GM12873 (cell line): ENCODE measurements around the gene DCDC2B.
A peak's percentile ranks its signal among the peaks of the same experiment; 100 is the strongest.

Experiments
- TF ChIP-seq, protein P1 (sequence below): IDR thresholded peaks from 2 replicates; pipeline ENCODE4 v1.5.1; 2012; ENCODE audit warnings: low read depth, mild to moderate bottlenecking, moderate library complexity, low read length, control low read depth; ENCODE audit not compliant: insufficient read depth; ENCODE audit errors: missing control alignments

DCDC2B gene

DNA sequence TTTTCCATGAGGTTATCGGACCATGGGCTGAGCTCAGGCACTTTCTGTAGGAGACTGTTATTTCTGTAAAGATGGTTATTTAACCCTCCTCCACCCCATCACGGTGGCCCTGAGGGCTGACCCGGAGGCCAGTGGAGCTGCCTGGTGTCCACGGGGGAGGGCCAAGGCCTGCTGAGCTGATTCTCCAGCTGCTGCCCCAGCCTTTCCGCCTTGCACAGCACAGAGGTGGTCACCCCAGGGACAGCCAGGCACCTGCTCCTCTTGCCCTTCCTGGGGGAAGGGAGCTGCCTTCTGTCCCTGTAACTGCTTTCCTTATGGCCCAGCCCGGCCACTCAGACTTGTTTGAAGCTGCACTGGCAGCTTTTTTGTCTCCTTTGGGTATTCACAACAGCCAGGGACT lies 11.1 kb upstream of the DCDC2B start:
- TF ChIP-seq, protein P1, sequence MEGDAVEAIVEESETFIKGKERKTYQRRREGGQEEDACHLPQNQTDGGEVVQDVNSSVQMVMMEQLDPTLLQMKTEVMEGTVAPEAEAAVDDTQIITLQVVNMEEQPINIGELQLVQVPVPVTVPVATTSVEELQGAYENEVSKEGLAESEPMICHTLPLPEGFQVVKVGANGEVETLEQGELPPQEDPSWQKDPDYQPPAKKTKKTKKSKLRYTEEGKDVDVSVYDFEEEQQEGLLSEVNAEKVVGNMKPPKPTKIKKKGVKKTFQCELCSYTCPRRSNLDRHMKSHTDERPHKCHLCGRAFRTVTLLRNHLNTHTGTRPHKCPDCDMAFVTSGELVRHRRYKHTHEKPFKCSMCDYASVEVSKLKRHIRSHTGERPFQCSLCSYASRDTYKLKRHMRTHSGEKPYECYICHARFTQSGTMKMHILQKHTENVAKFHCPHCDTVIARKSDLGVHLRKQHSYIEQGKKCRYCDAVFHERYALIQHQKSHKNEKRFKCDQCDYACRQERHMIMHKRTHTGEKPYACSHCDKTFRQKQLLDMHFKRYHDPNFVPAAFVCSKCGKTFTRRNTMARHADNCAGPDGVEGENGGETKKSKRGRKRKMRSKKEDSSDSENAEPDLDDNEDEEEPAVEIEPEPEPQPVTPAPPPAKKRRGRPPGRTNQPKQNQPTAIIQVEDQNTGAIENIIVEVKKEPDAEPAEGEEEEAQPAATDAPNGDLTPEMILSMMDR = no peak

DNA sequence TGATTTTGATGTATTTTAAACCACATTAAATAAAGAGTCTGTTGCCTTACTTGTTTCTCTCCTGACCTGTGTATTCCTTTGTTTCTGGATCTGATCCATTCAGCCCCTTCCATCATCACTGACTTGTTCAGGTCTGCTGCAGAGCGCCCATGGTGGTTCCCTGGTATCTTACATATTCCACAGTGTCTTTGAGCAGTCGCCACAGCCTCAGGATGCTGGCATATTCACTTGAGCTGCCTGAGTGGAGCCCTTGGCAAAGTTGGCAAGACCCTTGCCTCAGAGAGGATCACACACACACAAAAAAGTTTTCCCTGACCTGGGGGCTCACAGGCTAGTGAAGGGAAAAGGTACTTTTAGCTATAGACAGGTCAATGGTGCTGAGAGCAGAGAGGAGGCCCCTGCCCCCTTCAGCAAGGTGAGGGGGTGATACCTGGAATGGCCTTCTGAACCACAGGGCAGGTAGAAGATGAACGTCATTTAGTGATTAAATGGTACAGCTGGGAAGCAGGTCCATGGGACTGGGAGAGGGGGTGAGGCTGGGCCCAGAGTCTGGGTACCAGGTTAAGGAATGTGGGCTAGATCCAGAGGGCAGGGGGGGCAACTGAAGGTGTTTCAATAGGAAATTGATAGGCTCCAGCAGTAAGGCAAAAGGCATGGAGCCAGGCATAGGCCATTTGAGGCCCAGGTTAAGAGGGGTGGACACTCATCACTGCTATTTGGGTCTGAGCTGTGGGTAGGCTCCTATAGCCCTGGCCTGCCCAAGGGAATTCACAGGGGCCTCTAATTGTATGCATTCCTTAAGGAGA lies 10.4 kb upstream of the DCDC2B start:
- TF ChIP-seq, protein P1 = no peak

DNA sequence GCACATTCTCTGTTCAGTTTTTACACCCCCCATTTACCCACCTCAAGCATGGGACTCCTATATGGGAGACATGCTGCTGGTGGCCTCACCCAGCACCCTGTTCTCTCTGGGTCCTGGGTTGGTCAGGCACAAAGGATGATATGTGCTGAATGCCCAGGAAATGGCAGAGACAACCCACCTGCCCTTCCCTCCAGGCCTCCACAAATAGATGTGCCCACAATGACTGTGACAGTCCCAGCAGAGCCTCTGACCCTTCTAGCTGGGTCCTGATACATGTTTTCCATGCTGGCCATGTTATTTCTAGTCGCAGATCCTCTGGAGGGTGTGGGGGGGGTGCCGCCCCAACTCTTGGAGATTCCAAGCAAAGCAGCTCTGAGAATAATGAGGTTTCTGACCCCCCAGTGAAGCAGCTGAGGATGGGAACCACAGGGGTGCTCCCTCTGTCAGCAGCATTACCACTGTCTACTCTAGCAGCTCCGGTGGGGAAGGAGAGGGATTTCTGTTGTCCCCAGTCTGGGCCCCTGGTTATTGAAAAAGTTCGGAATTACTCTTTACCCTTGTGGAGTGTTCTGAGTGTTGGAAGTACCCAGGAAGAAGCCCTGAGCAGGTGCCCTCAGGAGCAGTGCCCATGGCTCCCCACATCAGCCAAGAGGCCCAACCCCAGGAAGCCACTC lies 9.7 kb upstream of the DCDC2B start:
- TF ChIP-seq, protein P1 = no peak

DNA sequence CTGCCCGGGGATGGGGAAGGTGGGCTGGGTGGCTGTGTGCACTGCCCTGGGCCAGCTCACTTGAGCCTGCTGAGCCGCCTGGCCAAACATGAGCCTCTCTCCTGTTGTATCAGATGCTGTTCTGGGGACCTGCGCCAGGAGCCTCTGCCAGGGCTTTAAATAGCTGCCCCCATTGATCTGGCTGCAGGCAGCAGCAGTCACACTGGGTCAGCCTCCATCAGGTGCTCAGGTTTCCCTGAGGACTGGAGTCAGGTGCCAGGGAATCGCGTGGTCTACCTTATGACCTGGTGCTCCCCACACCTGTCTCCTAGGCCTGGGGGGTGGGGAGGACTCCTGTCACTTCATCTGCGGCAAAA lies 9.2 kb upstream of the DCDC2B start:
- TF ChIP-seq, protein P1 = no peak

DNA sequence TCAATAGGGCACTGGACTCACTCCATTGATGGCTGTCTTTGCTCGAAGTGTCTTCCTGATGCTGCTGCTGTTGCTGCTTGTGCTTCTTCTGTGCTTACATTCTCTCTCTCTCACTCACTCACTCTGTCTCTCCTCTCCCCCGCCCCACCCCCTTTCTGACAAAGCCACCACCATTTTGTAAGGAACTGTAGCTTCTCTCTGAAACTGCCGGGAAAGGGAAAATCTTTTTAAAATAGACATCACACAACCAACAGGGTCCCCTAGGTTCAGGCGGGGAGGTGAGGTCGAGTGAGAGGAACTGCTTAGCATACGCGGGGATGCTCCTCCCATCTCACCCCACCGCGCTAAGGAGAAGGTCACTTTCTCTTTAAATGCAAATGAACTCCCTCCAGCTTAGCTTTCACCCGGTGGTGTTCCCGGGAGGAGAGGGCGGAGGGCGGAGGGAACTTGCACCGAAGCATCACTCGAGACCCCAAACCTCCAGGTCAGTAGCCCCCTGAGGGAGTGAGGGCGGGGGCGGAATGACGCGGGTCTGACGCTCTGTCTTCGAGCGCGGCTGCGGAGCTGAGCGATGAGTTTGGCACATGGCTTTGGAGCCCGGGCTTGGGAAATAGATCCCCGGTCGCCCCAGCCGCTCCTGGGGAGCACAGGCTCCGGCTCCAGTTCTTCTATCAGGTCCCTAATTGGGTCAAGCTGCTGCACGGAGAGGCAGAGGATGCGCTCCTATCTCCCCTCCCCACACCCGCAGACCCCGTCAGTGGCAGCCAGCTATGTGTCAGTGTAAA lies 8.5 kb upstream of the DCDC2B start, which contains the start of gene CCDC28B:
Gene CCDC28B (plus strand): TSS at position 370 of the 785 bp plus-strand sequence. CDS start 1,341 bp downstream, outside the sequence.
- TF ChIP-seq, protein P1 = no peak

DNA sequence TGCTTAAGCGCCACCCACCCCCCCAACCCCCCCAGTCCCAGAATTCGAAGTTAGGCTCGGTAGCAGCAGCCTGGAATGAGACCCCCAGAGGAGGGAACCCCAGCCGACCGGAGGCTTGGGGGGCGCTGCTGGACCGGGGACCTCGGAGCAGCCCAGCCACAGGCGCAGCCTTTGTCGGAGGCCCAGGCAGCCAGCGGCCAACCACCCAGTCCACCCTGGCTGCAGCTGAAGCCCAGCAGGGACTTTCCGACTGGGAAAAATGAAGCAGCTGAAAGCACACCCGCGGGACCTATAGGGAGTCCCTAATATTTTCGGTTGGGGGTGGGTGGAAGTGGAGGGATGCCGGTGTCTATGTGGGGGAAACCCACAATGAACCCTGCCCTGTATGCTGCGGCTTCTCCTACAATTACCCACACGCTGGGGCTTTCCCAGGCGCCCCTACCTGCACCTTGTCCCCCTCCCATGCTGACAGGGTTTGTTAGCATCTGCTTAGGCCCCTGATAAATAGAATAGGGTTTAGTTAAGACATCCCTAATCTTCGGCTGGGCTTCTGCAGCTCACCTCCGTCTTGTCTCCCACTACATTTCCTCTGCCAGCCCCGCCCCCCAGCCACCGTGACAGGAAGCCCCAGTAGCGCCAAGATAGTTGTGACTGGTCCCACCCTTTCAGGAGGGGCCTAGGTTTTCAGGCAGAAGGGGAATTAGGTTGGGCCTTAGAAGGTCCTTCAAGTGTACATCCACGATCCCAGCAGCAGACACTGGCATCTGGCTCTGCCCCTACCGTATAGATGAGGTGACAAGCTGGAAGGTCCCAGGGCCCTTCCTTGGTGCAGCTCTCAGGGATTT lies 7.7 kb upstream of the DCDC2B start:
- TF ChIP-seq, protein P1 = peak; percentile 7
